Tibial nerve (tissue), 4 donors: ENCODE measurements around the gene ELP6. TPM values are rescaled to one million over a fixed set of nuclear protein-coding genes. Genes with fewer than 3 reads are reported as not detected.

Experiments used
- DNase-seq, 2 donors: peaks; one replicate each; pipeline ENCODE4 v3.0.0-alpha.2; 2019; ENCODE audit warnings: low spot score in 2 of 2
- H3K27ac ChIP-seq, 4 donors: fragments of 200-600 bp; sonication (generic) in 3 of 4; one replicate each; pipeline ENCODE4 v1.5.1; 2017 to 2019; ENCODE audit warnings: mild to moderate bottlenecking in 1 of 4
- H3K27me3 ChIP-seq, 2 donors: fragments of 200-600 bp; sonication (generic) in 1 of 2; one replicate each; pipeline versions ENCODE4 v1.5.1 to v1.6.0; 2017 to 2019
- H3K36me3 ChIP-seq, 3 donors: fragments of 200-600 bp; sonication (generic); one replicate each; pipeline ENCODE4 v1.5.1; 2018 to 2019
- H3K4me1 ChIP-seq, 4 donors: fragments of 200-600 bp; sonication (generic) in 3 of 4; one replicate each; pipeline ENCODE4 v1.5.1; 2017 to 2019
- H3K4me3 ChIP-seq, 4 donors: fragments of 200-600 bp; sonication (generic) in 3 of 4; one replicate each; pipeline ENCODE4 v1.5.1; 2017 to 2019; ENCODE audit warnings: mild to moderate bottlenecking in 1 of 4, moderate library complexity in 1 of 4
- H3K9me3 ChIP-seq, 4 donors: fragments of 200-600 bp; sonication (generic) in 3 of 4; one replicate each; pipeline ENCODE4 v1.5.1; 2017 to 2019
- EP300 ChIP-seq, 2 donors: sonication (generic); formaldehyde crosslinking; IDR thresholded peaks; one replicate each; pipeline ENCODE4 v1.6.1; 2017; ENCODE audit warnings: antibody characterized with exemption in 2 of 2, mild to moderate bottlenecking in 1 of 2
- POLR2A ChIP-seq, 2 donors: fragments of 450-650 bp; IDR thresholded peaks; one replicate each; pipeline ENCODE4 v1.6.1; 2017; ENCODE audit warnings: antibody characterized with exemption in 2 of 2, mild to moderate bottlenecking in 2 of 2, moderate library complexity in 2 of 2
- WGBS, 2 donors: methylation state at CpG; one replicate each; pipeline ENCODE4 v1.1.5; 2018; 5-methylcytosine and 5-hydroxymethylcytosine counted together
- total RNA-seq, 4 donors: library from RNA; depleted of rRNA; stranded (reverse); fragments of >200 nt; gene quantifications; one replicate each; pipeline ENCODE4 v1.1.0, GENCODE V29; 2016
- TF ChIP-seq, protein P1 (sequence below), 5 experiments: fragments of 200-600 bp in 3 of 5; fragments of 450-650 bp in 2 of 5; sonication (generic) in 3 of 5; IDR thresholded peaks; one replicate each; pipeline ENCODE4 v1.5.1; 2016 to 2019; ENCODE audit warnings: antibody characterized with exemption in 5 of 5, mild to moderate bottlenecking in 3 of 5, moderate library complexity in 2 of 5

Gene ELP6
- total RNA-seq, 4 donors from 2014 or later: 19.9 to 25.5 (median 22.7) TPM

DNA sequence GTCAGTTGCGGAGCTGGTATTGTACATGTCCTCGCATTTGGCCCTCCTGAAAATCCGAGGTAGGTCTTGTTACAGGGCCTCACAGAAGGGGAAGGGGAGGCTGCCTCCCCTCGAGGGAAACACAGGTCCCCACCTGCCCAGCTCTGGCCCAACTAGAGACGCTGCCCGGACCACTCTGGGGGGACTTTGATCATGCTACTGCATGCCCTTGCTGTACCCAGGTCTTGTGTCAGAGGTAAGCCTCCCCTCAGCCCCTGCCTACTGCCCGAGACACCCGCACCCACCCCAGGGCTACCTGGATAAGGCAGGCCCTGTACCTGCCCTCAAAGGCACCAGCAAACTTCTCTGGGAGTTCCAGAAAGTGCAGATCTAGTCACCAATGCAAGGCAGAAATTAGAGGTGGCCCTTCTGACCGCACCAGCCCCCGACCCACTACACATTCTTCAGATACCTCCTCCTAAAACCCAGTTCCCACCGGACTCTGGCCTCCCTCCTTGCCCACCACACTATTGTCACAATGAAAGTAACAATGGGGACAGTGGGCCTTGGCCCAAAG lies 36.8 kb downstream of the ELP6 start:
- peak overlapping the region; percentile 78 to 97 (median 82) for H3K4me3 ChIP-seq
- no peaks in the 10 kb centered on the region for H3K9me3 ChIP-seq
- TF ChIP-seq POLR2A (IDR thresholded peaks at IDR 0.05): no peak
- no peak for TF ChIP-seq EP300 (IDR thresholded peaks at IDR 0.05)
- TF ChIP-seq, protein P1, sequence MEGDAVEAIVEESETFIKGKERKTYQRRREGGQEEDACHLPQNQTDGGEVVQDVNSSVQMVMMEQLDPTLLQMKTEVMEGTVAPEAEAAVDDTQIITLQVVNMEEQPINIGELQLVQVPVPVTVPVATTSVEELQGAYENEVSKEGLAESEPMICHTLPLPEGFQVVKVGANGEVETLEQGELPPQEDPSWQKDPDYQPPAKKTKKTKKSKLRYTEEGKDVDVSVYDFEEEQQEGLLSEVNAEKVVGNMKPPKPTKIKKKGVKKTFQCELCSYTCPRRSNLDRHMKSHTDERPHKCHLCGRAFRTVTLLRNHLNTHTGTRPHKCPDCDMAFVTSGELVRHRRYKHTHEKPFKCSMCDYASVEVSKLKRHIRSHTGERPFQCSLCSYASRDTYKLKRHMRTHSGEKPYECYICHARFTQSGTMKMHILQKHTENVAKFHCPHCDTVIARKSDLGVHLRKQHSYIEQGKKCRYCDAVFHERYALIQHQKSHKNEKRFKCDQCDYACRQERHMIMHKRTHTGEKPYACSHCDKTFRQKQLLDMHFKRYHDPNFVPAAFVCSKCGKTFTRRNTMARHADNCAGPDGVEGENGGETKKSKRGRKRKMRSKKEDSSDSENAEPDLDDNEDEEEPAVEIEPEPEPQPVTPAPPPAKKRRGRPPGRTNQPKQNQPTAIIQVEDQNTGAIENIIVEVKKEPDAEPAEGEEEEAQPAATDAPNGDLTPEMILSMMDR (IDR thresholded peaks at IDR 0.05): no peak
- 84 to 90% methylated on average over 11 of the region's 11 CpGs for WGBS, 2 donors
- peaks cover 0 to 30% (median 18%) of the 10 kb centered on the region in 4 donors for H3K4me1 ChIP-seq
- H3K27ac ChIP-seq: peak overlapping the region; percentile 32 to 83 (median 82)
- no peaks in the 10 kb centered on the region for H3K27me3 ChIP-seq
- no peaks in the 10 kb centered on the region for H3K36me3 ChIP-seq
- DNase-seq: no peak

DNA sequence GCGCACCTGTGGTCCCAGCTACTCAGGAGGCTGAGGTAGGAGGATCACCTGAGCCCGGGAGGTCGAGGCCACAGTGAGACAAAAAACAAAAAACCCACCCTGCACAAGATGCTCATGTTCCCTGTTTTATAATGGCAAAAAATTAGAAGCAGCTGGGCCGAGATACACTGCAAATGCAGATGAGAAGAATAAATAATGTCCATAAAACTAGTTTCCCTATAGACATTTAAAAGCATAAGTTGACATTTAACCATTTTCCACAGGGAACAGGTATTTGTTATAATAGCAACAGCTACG lies 37.2 kb downstream of the ELP6 start:
- no peaks in the 10 kb centered on the region for H3K36me3 ChIP-seq
- no peaks in the 10 kb centered on the region for H3K27me3 ChIP-seq
- no peak for DNase-seq
- peak overlapping the region; percentile 78 to 97 (median 82) for H3K4me3 ChIP-seq
- peak overlapping the region; percentile 32 to 83 (median 82) for H3K27ac ChIP-seq
- peaks cover 0 to 30% (median 18%) of the 10 kb centered on the region in 4 donors for H3K4me1 ChIP-seq
- no peaks in the 10 kb centered on the region for H3K9me3 ChIP-seq
- WGBS, 2 donors: 65 to 74% methylated on average over 5 of the region's 5 CpGs
- TF ChIP-seq EP300 (IDR thresholded peaks at IDR 0.05): no peak
- TF ChIP-seq, protein P1 (IDR thresholded peaks at IDR 0.05): no peak

DNA sequence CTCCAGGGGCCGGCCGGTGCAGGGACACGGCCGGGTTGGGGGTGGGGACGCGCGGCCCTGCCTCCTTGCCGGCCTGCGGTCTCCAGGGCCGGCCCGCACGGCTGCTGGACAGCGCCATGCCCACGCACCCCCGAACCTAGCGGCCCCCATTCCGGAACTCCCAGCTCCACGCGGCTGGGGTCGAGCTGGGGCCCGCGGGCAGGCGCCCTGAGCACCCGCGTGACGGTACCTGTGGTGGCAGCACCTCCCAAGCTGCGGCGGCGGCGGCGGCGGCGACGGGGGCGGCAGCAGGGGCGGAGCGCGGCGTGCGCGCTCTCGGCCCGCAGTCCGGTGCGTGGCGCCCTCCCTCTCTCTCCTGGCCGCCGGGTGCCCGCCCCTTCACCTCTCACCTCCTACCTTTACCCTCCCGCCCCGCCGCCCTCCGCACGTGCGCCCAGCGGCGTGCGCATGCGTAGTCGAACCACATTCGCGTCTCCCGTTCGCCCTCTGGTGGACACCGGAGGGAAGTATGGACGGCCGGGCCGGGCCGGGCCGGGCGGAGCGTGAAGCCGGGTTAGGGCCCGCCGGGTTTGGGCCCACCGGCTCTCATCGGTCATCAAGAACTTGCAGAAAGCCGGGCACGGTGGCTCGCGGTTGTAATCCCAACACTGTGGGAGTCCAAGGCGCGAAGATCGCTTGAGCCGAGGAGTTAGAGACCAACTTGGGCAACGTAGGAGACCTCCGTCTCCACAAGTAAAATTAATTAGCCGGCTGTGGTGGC lies 37.8 kb downstream of the ELP6 start, which contains the start of gene SCAP:
SCAP (minus strand) TSS at position 372 of the 760 bp plus-strand sequence. CDS start 32,948 bp downstream, outside the sequence.
- DNase-seq: peak; percentile 92 to 93
- TF ChIP-seq EP300 (IDR thresholded peaks at IDR 0.05) (peak; percentile 73 to 90), POLR2A (IDR thresholded peaks at IDR 0.05) (peak in 1 of 2 donors; percentile 47)
- TF ChIP-seq, protein P1 (IDR thresholded peaks at IDR 0.05): peak; percentile 91 to 99 (median 97)
- H3K27me3 ChIP-seq: no peaks in the 10 kb centered on the region
- H3K27ac ChIP-seq: peak within 1 kb of the TSS; percentile 32 to 84 (median 82)
- no peaks in the 10 kb centered on the region for H3K36me3 ChIP-seq
- 3 to 4% methylated on average over 47 to 50 of the region's 88 CpGs for WGBS, 2 donors
- H3K4me1 ChIP-seq: peaks cover 0 to 30% (median 18%) of the 10 kb centered on the region in 4 donors
- H3K4me3 ChIP-seq: peak within 1 kb of the TSS; percentile 78 to 97 (median 82)
- no peaks in the 10 kb centered on the region for H3K9me3 ChIP-seq

DNA sequence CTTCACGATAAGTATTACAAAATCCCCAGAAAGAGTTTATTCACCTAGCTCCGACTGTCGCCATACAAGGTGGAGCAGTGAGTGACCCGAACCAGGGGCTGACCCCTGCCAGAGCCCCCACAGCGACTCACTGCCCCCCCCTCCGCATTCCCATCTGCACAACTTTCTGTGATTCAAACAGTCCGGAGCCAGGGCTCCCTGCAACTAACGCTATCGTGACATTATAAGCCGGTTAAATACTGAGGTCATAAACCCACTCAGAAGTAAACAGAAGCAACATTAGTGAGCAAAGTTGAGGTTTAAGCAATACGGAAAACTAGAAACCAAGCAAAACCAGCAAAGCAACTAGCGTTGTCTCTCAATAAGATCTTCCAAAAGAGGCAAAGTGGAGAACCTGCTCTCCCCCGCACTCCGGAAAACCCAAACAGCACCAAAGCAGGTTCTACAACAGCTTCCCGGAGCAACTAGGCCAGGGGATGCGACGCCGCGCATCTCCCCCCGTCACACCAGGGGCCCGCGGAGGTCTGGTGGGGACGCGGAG lies 38.4 kb downstream of the ELP6 start:
- H3K27me3 ChIP-seq: no peaks in the 10 kb centered on the region
- peak overlapping the region; percentile 19 to 84 (median 82) for H3K27ac ChIP-seq
- 0 to 1% methylated on average over 14 to 24 of the region's 24 CpGs for WGBS, 2 donors

More for the DNA sequence above, 38.4 kb downstream of the ELP6 start:
- no peaks in the 10 kb centered on the region for H3K36me3 ChIP-seq
- H3K9me3 ChIP-seq: no peaks in the 10 kb centered on the region
- peak overlapping the region; percentile 78 to 97 (median 82) for H3K4me3 ChIP-seq
- DNase-seq: no peak
- TF ChIP-seq EP300 (IDR thresholded peaks at IDR 0.05) (no peak), POLR2A (IDR thresholded peaks at IDR 0.05) (no peak)
- TF ChIP-seq, protein P1 (IDR thresholded peaks at IDR 0.05): no peak
- H3K4me1 ChIP-seq: peaks cover 0 to 30% (median 18%) of the 10 kb centered on the region in 4 donors
